Measurements from ENCODE around the gene SPG7. TPM values are rescaled to one million over a fixed set of nuclear protein-coding genes. Genes with fewer than 3 reads are reported as not detected.
A peak's percentile ranks its signal among the peaks of the same experiment; 100 is the strongest.

SPG7 gene
- total RNA-seq, 1 experiment from 2014 or later: 119 TPM

- Histone ChIP-seq H2BK5ac (ENCODE audit: insufficient read length, low read length) (no peak overlapping the region), H2AK5ac (ENCODE audit: insufficient read length, low read length) (no peak overlapping the region), H2AFZ (ENCODE audit: low read length) (no peak overlapping the region), H3K56ac (ENCODE audit: insufficient read length, low read depth, low read length) (no peak overlapping the region), H3K27ac (ENCODE audit: insufficient read length, low read depth, low read length) (no peak overlapping the region), H4K20me1 (ENCODE audit: control insufficient read depth, insufficient read depth, insufficient read length) (no peaks in the 10 kb centered on the region), H3K4ac (ENCODE audit: low read depth, low read length) (no peak overlapping the region), H4K91ac (ENCODE audit: insufficient read length, low read depth, low read length) (no peak overlapping the region), H2BK120ac (ENCODE audit: low read depth, low read length, poor library complexity, severe bottlenecking) (no peak overlapping the region), H4K5ac (ENCODE audit: insufficient read length, low read depth, low read length) (no peak overlapping the region), H2BK20ac (ENCODE audit: low read depth, low read length, poor library complexity, severe bottlenecking) (no peak overlapping the region), H3T11ph (ENCODE audit: low read length) (no peak overlapping the region), H3K4me1 (ENCODE audit: insufficient read depth, low read length) (no peaks in the 10 kb centered on the region), H3K9ac (ENCODE audit: extremely low read depth, insufficient read length, low read length) (no peak overlapping the region), H3K79me1 (ENCODE audit: insufficient read depth, low read depth, low read length, poor library complexity, severe bottlenecking) (no peaks in the 10 kb centered on the region), H4K8ac (replicated peaks; ENCODE audit: insufficient read length, low read depth, low read length) (no peak overlapping the region), H3K79me2 (ENCODE audit: insufficient read depth, low read length) (no peaks in the 10 kb centered on the region), H3K23me2 (ENCODE audit: insufficient read length, low read depth, low read length, poor library complexity, severe bottlenecking) (no peaks in the 10 kb centered on the region), H3K4me2 (ENCODE audit: insufficient read depth, insufficient read length, low read length) (no peak overlapping the region), H3K27me3 (ENCODE audit: insufficient read depth, low read length) (no peaks in the 10 kb centered on the region), H3K23ac (ENCODE audit: insufficient read length, low read depth, low read length) (no peak overlapping the region), H2BK15ac (ENCODE audit: low read depth, low read length) (no peak overlapping the region), H3K14ac (ENCODE audit: insufficient read depth, low read length) (no peak overlapping the region), H2BK12ac (ENCODE audit: insufficient read length, low read depth, low read length) (no peak overlapping the region), H3K18ac (ENCODE audit: insufficient read length, low read depth, low read length) (no peak overlapping the region), H3K9me3 (ENCODE audit: control insufficient read depth, low read depth, low read length) (no peaks in the 10 kb centered on the region)
- TF ChIP-seq CTCF (conservative IDR thresholded peaks at IDR 0.05): no peak
- H3K27ac Mint-ChIP-seq: 0 out of 7 replicates have a peak overlapping the region, but pooled peaks of 1 of the 3 experiments have one; percentile 20
- H3K4me3 Mint-ChIP-seq: no peak overlapping the region
- no peaks in the 10 kb centered on the region for H3K27me3 Mint-ChIP-seq (ENCODE audit: low read depth)
- peaks cover 13 to 65% (median 62%) of the 10 kb centered on the region in 3 experiments for H3K36me3 Mint-ChIP-seq (ENCODE audit: insufficient read depth in 1 of 3, low read depth in 3 of 3)
- no peaks in the 10 kb centered on the region; a peak in 1 of 5 replicates for H3K9me3 Mint-ChIP-seq
- WGBS (ENCODE audit: extremely low coverage, insufficient read length, low lambda C conversion rate): no CpG with 5 or more reads among the region's 16 CpGs
- DNase-seq: no peak
- peaks cover 3 to 5% of the 10 kb centered on the region in 2 experiments for H3K4me1 Mint-ChIP-seq
Measured at GRCh38 chr16:89555265-89555664, 47.1 kb downstream of the SPG7 start.
